Tibial nerve (tissue), 4 donors: Measurements from ENCODE around the gene ZFAND3. TPM values are rescaled to one million over a fixed set of nuclear protein-coding genes. Genes with fewer than 3 reads are reported as not detected.

Experiments
- DNase-seq, 2 donors: peaks; one replicate each; pipeline ENCODE4 v3.0.0-alpha.2; 2019; ENCODE audit warnings: low spot score in 2 of 2
- H3K27ac ChIP-seq, 4 donors: fragments of 200-600 bp; sonication (generic) in 3 of 4; one replicate each; pipeline ENCODE4 v1.5.1; 2017 to 2019; ENCODE audit warnings: mild to moderate bottlenecking in 1 of 4
- H3K27me3 ChIP-seq, 2 donors: fragments of 200-600 bp; sonication (generic) in 1 of 2; one replicate each; pipeline versions ENCODE4 v1.5.1 to v1.6.0; 2017 to 2019
- H3K36me3 ChIP-seq, 3 donors: fragments of 200-600 bp; sonication (generic); one replicate each; pipeline ENCODE4 v1.5.1; 2018 to 2019
- H3K4me1 ChIP-seq, 4 donors: fragments of 200-600 bp; sonication (generic) in 3 of 4; one replicate each; pipeline ENCODE4 v1.5.1; 2017 to 2019
- H3K4me3 ChIP-seq, 4 donors: fragments of 200-600 bp; sonication (generic) in 3 of 4; one replicate each; pipeline ENCODE4 v1.5.1; 2017 to 2019; ENCODE audit warnings: mild to moderate bottlenecking in 1 of 4, moderate library complexity in 1 of 4
- H3K9me3 ChIP-seq, 4 donors: fragments of 200-600 bp; sonication (generic) in 3 of 4; one replicate each; pipeline ENCODE4 v1.5.1; 2017 to 2019
- CTCF ChIP-seq, 5 experiments: fragments of 200-600 bp in 3 of 5; fragments of 450-650 bp in 2 of 5; sonication (generic) in 3 of 5; IDR thresholded peaks; one replicate each; pipeline ENCODE4 v1.5.1; 2016 to 2019; ENCODE audit warnings: antibody characterized with exemption in 5 of 5, mild to moderate bottlenecking in 3 of 5, moderate library complexity in 2 of 5
- EP300 ChIP-seq, 2 donors: sonication (generic); formaldehyde crosslinking; IDR thresholded peaks; one replicate each; pipeline ENCODE4 v1.6.1; 2017; ENCODE audit warnings: antibody characterized with exemption in 2 of 2, mild to moderate bottlenecking in 1 of 2
- POLR2A ChIP-seq, 2 donors: fragments of 450-650 bp; IDR thresholded peaks; one replicate each; pipeline ENCODE4 v1.6.1; 2017; ENCODE audit warnings: antibody characterized with exemption in 2 of 2, mild to moderate bottlenecking in 2 of 2, moderate library complexity in 2 of 2
- WGBS, 2 donors: methylation state at CpG; one replicate each; pipeline ENCODE4 v1.1.5; 2018; 5-methylcytosine and 5-hydroxymethylcytosine counted together
- total RNA-seq, 4 donors: library from RNA; depleted of rRNA; stranded (reverse); fragments of >200 nt; gene quantifications; one replicate each; pipeline ENCODE4 v1.1.0, GENCODE V29; 2016

ZFAND3 gene
- total RNA-seq, 4 donors from 2014 or later: 30.1 to 47.9 (median 39.1) TPM

- Histone ChIP-seq H3K27me3 (no peaks in the 10 kb centered on the region), H3K9me3 (peaks cover 0 to 5% (median 2%) of the 10 kb centered on the region in 4 donors), H3K36me3 (peaks cover 0 to 22% (median 0%) of the 10 kb centered on the region in 3 donors), H3K4me1 (peaks cover 0 to 75% (median 29%) of the 10 kb centered on the region in 4 donors), H3K27ac (no peak overlapping the region), H3K4me3 (no peak overlapping the region)
- no peak for TF ChIP-seq POLR2A (IDR thresholded peaks at IDR 0.05)
- 62 to 74% methylated on average over 2 of the region's 2 CpGs for WGBS, 2 donors
- no peak for DNase-seq
These were observed 10.7 kb downstream of the ZFAND3 start for GRCh38 chr6:37830225-37830624.

GRCh38 chr6:37831457-37831856 is 11.9 kb downstream of the ZFAND3 start:
- no peak for TF ChIP-seq POLR2A (IDR thresholded peaks at IDR 0.05)
- TF ChIP-seq EP300 (IDR thresholded peaks at IDR 0.05): no peak
- TF ChIP-seq CTCF (IDR thresholded peaks at IDR 0.05): no peak
- peaks cover 0 to 63% (median 18%) of the 10 kb centered on the region in 4 donors for H3K4me1 ChIP-seq
- DNase-seq: no peak
- peaks cover 0 to 5% (median 2%) of the 10 kb centered on the region in 4 donors for H3K9me3 ChIP-seq
- no peak overlapping the region for H3K27ac ChIP-seq
- H3K4me3 ChIP-seq: no peak overlapping the region
- peaks cover 0 to 22% (median 0%) of the 10 kb centered on the region in 3 donors for H3K36me3 ChIP-seq
- 88 to 89% methylated on average over 4 of the region's 4 CpGs for WGBS, 2 donors
- no peaks in the 10 kb centered on the region for H3K27me3 ChIP-seq

- Histone ChIP-seq H3K27me3 (no peaks in the 10 kb centered on the region), H3K4me3 (no peak overlapping the region), H3K36me3 (peaks cover 0 to 29% (median 0%) of the 10 kb centered on the region in 3 donors), H3K9me3 (peaks cover 0 to 5% (median 2%) of the 10 kb centered on the region in 4 donors), H3K4me1 (peaks cover 0 to 43% (median 2%) of the 10 kb centered on the region in 4 donors), H3K27ac (no peak overlapping the region)
- 86 to 88% methylated on average over 2 of the region's 2 CpGs for WGBS, 2 donors
- TF ChIP-seq CTCF (IDR thresholded peaks at IDR 0.05): no peak
- TF ChIP-seq EP300 (IDR thresholded peaks at IDR 0.05): no peak
- no peak for TF ChIP-seq POLR2A (IDR thresholded peaks at IDR 0.05)
- no peak for DNase-seq
These were observed 16.4 kb downstream of the ZFAND3 start for GRCh38 chr6:37835923-37836322.

- DNase-seq: no peak
- Histone ChIP-seq H3K27ac (no peak overlapping the region), H3K4me1 (peaks cover 0 to 37% (median 3%) of the 10 kb centered on the region in 4 donors), H3K9me3 (peaks cover 0 to 5% (median 2%) of the 10 kb centered on the region in 4 donors), H3K4me3 (no peak overlapping the region), H3K36me3 (peaks cover 0 to 22% (median 0%) of the 10 kb centered on the region in 3 donors), H3K27me3 (no peaks in the 10 kb centered on the region)
- WGBS, 2 donors: 74 to 91% methylated on average over 3 of the region's 3 CpGs
- TF ChIP-seq POLR2A (IDR thresholded peaks at IDR 0.05): no peak
- TF ChIP-seq CTCF (IDR thresholded peaks at IDR 0.05): no peak
- TF ChIP-seq EP300 (IDR thresholded peaks at IDR 0.05): no peak
These were observed 18.8 kb downstream of the ZFAND3 start for GRCh38 chr6:37838219-37838921.

- Histone ChIP-seq H3K27me3 (no peaks in the 10 kb centered on the region), H3K27ac (no peak overlapping the region), H3K4me1 (peaks cover 0 to 47% (median 4%) of the 10 kb centered on the region in 4 donors), H3K9me3 (no peaks in the 10 kb centered on the region), H3K36me3 (peaks cover 0 to 6% (median 0%) of the 10 kb centered on the region in 3 donors), H3K4me3 (no peak overlapping the region)
- DNase-seq: no peak
- no peak for TF ChIP-seq CTCF (IDR thresholded peaks at IDR 0.05)
- TF ChIP-seq EP300 (IDR thresholded peaks at IDR 0.05): no peak
- no peak for TF ChIP-seq POLR2A (IDR thresholded peaks at IDR 0.05)
- WGBS, 2 donors: 85 to 86% methylated on average over 8 of the region's 8 CpGs
These were observed 20.8 kb downstream of the ZFAND3 start for GRCh38 chr6:37840143-37840939.
